ENCODE data around the gene MXRA8. TPM values are rescaled to one million over a fixed set of nuclear protein-coding genes. Genes with fewer than 3 reads are reported as not detected.

The MXRA8 gene, protein sequence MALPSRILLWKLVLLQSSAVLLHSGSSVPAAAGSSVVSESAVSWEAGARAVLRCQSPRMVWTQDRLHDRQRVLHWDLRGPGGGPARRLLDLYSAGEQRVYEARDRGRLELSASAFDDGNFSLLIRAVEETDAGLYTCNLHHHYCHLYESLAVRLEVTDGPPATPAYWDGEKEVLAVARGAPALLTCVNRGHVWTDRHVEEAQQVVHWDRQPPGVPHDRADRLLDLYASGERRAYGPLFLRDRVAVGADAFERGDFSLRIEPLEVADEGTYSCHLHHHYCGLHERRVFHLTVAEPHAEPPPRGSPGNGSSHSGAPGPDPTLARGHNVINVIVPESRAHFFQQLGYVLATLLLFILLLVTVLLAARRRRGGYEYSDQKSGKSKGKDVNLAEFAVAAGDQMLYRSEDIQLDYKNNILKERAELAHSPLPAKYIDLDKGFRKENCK
- total RNA-seq, result 461 and 718 TPM in 2 replicates

GRCh38 chr1:1358433-1359271 is at the start of gene MXRA8:
Gene MXRA8 (minus strand): TSS chr1:1358555. CDS start chr1:1358504, 51 bp downstream.

GRCh38 chr1:1406821-1407635 is 48.7 kb upstream of the MXRA8 start, which contains the start of gene MRPL20:
Gene MRPL20 (minus strand): TSS chr1:1407293. CDS start chr1:1407217, 76 bp downstream.

DNA sequence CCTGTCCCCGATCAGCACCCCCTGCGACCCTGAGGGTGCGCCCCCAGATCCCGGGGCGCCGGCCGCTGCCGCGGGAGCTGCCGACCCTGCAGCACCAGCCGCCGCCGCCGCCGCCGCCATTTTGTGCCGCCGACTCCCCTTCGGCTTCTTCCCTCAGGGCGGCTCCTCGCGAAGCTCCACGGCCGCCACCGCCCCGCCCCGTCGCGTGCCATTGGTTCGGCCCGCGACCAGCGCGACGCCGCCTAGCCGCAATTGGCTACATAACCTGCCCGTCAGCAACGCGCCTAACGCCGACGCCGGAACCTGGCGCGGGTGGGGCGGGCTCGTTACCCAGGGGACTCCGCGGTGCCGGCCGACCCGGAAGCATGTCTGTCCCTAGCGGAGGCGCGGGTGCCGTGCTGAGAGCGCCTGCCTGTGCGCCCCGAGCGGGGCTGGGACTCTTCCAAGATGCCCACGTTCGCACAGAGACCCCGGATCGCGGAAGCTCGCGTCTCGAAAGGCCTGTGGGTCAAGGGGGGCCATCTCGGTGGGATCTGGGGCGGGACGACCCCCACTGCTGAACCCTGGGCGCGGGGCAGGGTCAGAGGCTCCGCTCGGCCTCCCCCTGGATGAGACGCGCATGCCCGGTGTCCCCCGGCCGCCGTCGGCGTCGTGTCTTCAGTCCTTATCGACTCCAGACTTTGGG is 41.0 kb upstream of the MXRA8 start, which contains the start of gene CCNL2:
Gene CCNL2, minus strand, starts transcription at position 149 of the 685 bp plus-strand sequence. Its CDS starts 29 bp downstream, at position 120.

DNA sequence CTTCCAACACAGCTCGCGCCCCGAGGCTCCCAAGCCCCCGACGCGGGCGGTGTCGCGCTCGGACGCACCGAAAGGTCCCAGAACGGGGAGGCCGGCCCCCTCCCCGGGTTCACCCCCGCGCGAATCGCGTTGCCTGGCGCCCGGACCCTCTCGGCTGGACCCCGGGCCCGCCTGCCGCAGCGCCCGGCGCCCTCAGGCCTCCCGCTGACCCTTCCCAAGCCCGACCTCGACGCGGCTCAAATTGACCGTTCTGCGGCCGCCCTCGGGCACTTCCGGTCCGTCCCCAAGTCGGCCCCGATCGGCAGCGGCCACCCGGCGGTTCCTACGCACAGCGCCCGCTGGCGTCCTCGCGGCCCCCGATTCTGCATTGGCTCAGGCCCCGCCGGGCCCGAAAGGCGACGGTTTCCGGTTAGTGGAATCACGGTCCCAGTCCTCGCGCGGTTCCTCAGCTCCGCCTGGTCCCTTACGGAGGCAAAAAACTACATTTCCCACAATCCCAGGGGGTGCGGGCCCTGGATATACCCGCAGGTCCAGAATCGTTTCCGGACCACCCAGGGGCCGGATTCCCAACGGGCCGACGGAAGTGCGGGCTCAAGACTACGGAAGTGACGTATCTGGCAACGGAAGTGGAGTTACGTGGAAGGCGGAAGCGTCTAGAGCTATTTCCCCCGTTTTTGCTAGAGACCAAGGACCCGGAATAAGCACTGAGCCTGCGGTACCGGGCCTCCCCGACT is 16.7 kb upstream of the MXRA8 start, which contains the start of gene AURKAIP1:
Gene AURKAIP1, minus strand, starts transcription at position 279 of the 734 bp plus-strand sequence. CDS start 451 bp downstream, outside the sequence.

DNA sequence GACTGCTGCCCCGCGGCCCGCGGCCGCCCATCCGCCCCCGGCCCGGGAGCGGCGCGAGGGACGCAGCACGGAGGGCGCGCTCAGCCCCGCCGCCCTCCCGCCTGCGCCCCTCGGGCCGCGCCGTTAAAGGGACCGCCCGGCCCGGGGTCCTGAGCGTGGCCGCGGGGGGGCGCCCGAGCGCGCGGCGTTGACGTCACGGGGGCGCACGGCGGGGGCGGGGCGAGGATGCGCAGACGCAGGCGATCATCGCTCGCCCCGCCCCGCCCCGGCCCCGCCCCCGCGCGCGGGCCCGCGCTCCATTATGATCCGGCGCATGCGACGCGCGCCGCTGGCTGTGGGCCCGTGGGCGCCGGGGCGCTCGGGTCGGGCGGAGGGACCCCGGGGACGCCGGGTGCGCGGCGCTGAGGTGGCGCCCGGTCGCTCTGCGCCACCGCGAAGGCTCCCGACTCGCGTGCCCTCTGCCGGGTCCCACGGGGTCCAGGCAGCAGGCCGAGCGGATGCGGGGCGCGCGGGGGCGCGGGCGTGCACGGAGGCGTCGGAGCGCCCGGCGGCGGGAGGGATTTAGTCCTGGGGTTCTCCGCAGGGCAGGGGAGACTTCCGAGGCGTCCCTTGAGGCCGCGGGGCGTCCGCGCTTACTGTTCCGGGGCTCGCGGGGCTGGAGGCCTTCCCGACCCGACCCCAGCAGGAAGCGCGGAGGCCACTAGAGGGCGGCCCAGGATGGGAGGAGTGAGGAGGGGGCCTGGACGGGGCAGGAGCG is 8.9 kb downstream of the MXRA8 start, which contains the start of gene DVL1:
Gene DVL1, minus strand, starts transcription at position 163 of the 757 bp plus-strand sequence. CDS start 353 bp downstream, outside the sequence.

DNA sequence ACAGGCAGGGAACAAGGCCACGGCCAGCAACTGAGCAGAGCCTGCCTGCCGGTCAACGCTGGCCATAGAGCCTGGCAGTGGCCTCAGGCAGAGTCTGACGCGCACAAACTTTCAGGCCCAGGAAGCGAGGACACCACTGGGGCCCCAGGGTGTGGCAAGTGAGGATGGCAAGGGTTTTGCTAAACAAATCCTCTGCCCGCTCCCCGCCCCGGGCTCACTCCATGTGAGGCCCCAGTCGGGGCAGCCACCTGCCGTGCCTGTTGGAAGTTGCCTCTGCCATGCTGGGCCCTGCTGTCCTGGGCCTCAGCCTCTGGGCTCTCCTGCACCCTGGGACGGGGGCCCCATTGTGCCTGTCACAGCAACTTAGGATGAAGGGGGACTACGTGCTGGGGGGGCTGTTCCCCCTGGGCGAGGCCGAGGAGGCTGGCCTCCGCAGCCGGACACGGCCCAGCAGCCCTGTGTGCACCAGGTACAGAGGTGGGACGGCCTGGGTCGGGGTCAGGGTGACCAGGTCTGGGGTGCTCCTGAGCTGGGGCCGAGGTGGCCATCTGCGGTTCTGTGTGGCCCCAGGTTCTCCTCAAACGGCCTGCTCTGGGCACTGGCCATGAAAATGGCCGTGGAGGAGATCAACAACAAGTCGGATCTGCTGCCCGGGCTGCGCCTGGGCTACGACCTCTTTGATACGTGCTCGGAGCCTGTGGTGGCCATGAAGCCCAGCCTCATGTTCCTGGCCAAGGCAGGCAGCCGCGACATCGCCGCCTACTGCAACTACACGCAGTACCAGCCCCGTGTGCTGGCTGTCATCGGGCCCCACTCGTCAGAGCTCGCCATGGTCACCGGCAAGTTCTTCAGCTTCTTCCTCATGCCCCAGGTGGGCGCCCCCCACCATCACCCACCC is 27.0 kb downstream of the MXRA8 start, which contains the start of gene TAS1R3:
Gene TAS1R3, plus strand, starts transcription at position 213 of the 898 bp plus-strand sequence. Its CDS starts 66 bp downstream, at position 279.

GRCh38 chr1:1324524-1325287 is 33.6 kb downstream of the MXRA8 start, which contains the start of the genes CPTP and INTS11:
Gene CPTP (plus strand): TSS chr1:1324802. CDS start chr1:1326911, 2,109 bp downstream.
Gene INTS11 (minus strand): TSS chr1:1324660. CDS start chr1:1324608, 52 bp downstream.

GRCh38 chr1:1307923-1308755 is 50.2 kb downstream of the MXRA8 start, which contains the start of the genes ACAP3 and PUSL1:
Gene ACAP3 (minus strand): TSS chr1:1307930. CDS start chr1:1307815, 115 bp downstream.
Gene PUSL1 (plus strand): TSS chr1:1308597. CDS start chr1:1308644, 47 bp downstream.

Other genes starting within 250 kb of the MXRA8 start
- 11.8 and 16.3 TPM in 2 replicates for gene C1orf159, start 242.5 kb downstream of the MXRA8 start, total RNA-seq
- not detected in 2 replicates for gene TTLL10, start 184.7 kb downstream of the MXRA8 start, total RNA-seq
- gene TNFRSF18, start 152.0 kb downstream of the MXRA8 start, total RNA-seq, result not detected in 2 replicates
- not detected in 2 replicates for gene TNFRSF4, start 144.4 kb downstream of the MXRA8 start, total RNA-seq
- gene SDF4, start 126.6 kb downstream of the MXRA8 start, total RNA-seq, result 117 and 120 TPM in 2 replicates
- 21.4 and 25.5 TPM in 2 replicates for gene B3GALT6, start 126.3 kb downstream of the MXRA8 start, total RNA-seq
- 0.79 and 1.7 TPM in 2 replicates for gene C1QTNF12, start 111.8 kb downstream of the MXRA8 start, total RNA-seq
- 35.6 and 36.9 TPM in 2 replicates for gene UBE2J2, start 84.7 kb downstream of the MXRA8 start, total RNA-seq
- 0.79 and 1.8 TPM in 2 replicates for gene SCNN1D, start 78.1 kb downstream of the MXRA8 start, total RNA-seq
- 75.7 and 101 TPM in 2 replicates for gene ACAP3, start 50.6 kb downstream of the MXRA8 start, total RNA-seq
- 42.4 and 62.1 TPM in 2 replicates for gene PUSL1, start 50.0 kb downstream of the MXRA8 start, total RNA-seq
- gene INTS11, start 33.9 kb downstream of the MXRA8 start, total RNA-seq, result 79.4 and 79.7 TPM in 2 replicates
- 23.2 and 28.3 TPM in 2 replicates for gene CPTP, start 33.8 kb downstream of the MXRA8 start, total RNA-seq
- 0.11 and 0.39 TPM in 2 replicates for gene TAS1R3, start 27.3 kb downstream of the MXRA8 start, total RNA-seq
- 111 and 118 TPM in 2 replicates for gene DVL1, start 9.1 kb downstream of the MXRA8 start, total RNA-seq
- 75.4 and 118 TPM in 2 replicates for gene AURKAIP1, start 16.7 kb upstream of the MXRA8 start, total RNA-seq
- 102 and 177 TPM in 2 replicates for gene CCNL2, start 40.8 kb upstream of the MXRA8 start, total RNA-seq
- 69.1 and 77.3 TPM in 2 replicates for gene MRPL20, start 48.7 kb upstream of the MXRA8 start, total RNA-seq
- 1.6 and 2.7 TPM in 2 replicates for gene ANKRD65, start 62.7 kb upstream of the MXRA8 start, total RNA-seq
- gene VWA1, start 77.1 kb upstream of the MXRA8 start, total RNA-seq, result 46.0 and 64.8 TPM in 2 replicates
- 3.5 TPM in 2 replicates for gene ATAD3C, start 91.1 kb upstream of the MXRA8 start, total RNA-seq
- 18.5 and 24.0 TPM in 2 replicates for gene ATAD3B, start 113.2 kb upstream of the MXRA8 start, total RNA-seq
- gene ATAD3A, start 153.6 kb upstream of the MXRA8 start, total RNA-seq, result 14.5 and 29.3 TPM in 2 replicates
- gene TMEM240, start 182.1 kb upstream of the MXRA8 start, total RNA-seq, result 2.1 and 3.9 TPM in 2 replicates
- 57.3 and 98.7 TPM in 2 replicates for gene SSU72, start 216.3 kb upstream of the MXRA8 start, total RNA-seq
- gene FNDC10, start 241.6 kb upstream of the MXRA8 start, total RNA-seq, result 2.7 and 5.3 TPM in 2 replicates